ENCODE measurements around the gene ASNSD1. TPM values are rescaled to one million over a fixed set of nuclear protein-coding genes. Genes with fewer than 3 reads are reported as not detected.
A peak's percentile ranks its signal among the peaks of the same experiment; 100 is the strongest.

The ASNSD1 gene
- total and polyA plus RNA-seq, 2 of the 13 experiments (the other 11 are each of a cell fraction or from before 2014, with no cell fraction given) = 35.1 to 96.6 TPM

DNA sequence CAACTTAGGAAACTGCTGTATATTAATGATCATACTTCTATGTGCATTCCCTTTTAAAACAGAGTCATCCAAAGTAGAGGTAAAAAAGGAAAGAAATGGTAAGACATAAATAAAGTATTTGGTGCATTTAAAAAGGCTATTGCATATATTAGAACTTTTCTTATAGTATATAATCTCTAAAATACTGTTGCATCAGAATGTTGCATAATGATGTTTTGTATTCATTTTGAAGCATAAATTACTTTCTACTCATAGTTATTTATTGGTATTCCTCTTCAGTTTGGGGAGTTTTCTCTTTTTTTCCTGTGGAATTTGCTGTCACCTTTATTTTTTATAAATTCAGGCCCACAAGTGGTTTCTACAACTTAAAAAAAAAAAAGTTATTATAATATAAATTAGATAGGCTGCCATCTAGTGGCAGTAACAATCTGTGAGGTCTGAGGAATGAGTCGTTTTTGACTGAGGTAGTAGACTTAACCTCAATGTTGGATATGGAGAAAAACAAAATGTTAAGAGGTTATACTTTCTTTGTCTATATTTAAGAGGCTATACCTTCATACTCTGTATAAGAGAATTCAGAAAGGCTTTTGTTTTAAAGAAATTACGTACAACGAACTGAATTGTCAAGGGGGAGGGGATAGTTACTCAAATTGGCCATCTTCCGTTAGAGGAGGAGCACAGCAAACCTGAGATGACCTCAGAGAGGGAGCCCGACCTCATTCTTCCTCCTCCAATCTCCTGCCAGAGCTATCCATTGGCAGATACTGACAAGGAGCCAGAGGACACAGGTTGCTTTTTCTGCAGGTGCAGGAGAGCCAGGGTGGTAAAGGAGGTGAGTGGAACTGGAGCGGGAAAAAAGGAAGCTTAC, 37.0 kb downstream of the ASNSD1 start (continued):
- TF ChIP-seq, protein P1, sequence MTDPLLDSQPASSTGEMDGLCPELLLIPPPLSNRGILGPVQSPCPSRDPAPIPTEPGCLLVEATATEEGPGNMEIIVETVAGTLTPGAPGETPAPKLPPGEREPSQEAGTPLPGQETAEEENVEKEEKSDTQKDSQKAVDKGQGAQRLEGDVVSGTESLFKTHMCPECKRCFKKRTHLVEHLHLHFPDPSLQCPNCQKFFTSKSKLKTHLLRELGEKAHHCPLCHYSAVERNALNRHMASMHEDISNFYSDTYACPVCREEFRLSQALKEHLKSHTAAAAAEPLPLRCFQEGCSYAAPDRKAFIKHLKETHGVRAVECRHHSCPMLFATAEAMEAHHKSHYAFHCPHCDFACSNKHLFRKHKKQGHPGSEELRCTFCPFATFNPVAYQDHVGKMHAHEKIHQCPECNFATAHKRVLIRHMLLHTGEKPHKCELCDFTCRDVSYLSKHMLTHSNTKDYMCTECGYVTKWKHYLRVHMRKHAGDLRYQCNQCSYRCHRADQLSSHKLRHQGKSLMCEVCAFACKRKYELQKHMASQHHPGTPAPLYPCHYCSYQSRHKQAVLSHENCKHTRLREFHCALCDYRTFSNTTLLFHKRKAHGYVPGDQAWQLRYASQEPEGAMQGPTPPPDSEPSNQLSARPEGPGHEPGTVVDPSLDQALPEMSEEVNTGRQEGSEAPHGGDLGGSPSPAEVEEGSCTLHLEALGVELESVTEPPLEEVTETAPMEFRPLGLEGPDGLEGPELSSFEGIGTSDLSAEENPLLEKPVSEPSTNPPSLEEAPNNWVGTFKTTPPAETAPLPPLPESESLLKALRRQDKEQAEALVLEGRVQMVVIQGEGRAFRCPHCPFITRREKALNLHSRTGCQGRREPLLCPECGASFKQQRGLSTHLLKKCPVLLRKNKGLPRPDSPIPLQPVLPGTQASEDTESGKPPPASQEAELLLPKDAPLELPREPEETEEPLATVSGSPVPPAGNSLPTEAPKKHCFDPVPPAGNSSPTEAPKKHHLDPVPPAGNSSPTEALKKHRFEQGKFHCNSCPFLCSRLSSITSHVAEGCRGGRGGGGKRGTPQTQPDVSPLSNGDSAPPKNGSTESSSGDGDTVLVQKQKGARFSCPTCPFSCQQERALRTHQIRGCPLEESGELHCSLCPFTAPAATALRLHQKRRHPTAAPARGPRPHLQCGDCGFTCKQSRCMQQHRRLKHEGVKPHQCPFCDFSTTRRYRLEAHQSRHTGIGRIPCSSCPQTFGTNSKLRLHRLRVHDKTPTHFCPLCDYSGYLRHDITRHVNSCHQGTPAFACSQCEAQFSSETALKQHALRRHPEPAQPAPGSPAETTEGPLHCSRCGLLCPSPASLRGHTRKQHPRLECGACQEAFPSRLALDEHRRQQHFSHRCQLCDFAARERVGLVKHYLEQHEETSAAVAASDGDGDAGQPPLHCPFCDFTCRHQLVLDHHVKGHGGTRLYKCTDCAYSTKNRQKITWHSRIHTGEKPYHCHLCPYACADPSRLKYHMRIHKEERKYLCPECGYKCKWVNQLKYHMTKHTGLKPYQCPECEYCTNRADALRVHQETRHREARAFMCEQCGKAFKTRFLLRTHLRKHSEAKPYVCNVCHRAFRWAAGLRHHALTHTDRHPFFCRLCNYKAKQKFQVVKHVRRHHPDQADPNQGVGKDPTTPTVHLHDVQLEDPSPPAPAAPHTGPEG (CRISPR knock-in tag; IDR thresholded peaks at IDR 0.05) = no peak
- TF ChIP-seq EZH2 (conservative IDR thresholded peaks at IDR 0.05; ENCODE audit: low read depth, low read length) (no peak), GZF1 (CRISPR knock-in tag; IDR thresholded peaks at IDR 0.05) (no peak), ATRX (CRISPR knock-in tag; IDR thresholded peaks at IDR 0.05; ENCODE audit: borderline replicate concordance) (no peak), RAD51 (IDR thresholded peaks at IDR 0.05; ENCODE audit: borderline replicate concordance) (no peak), ZSCAN12 (CRISPR knock-in tag; IDR thresholded peaks at IDR 0.05) (no peak), ZNF234 (CRISPR knock-in tag; conservative IDR thresholded peaks at IDR 0.05) (no peak), SMC3 (IDR thresholded peaks at IDR 0.05; ENCODE audit: low read length) (peak; percentile 50; the same call in 1 of the 2 replicates), SP4 (CRISPR knock-in tag; IDR thresholded peaks at IDR 0.05) (no peak), ZNF781 (CRISPR knock-in tag; IDR thresholded peaks at IDR 0.05; ENCODE audit: borderline replicate concordance, not compliant biosample characterization) (no peak), YY1 (IDR thresholded peaks at IDR 0.05; ENCODE audit: insufficient read depth, insufficient replicate concordance, low read depth, low read length) (no peak)
- TF ChIP-seq, protein P2, sequence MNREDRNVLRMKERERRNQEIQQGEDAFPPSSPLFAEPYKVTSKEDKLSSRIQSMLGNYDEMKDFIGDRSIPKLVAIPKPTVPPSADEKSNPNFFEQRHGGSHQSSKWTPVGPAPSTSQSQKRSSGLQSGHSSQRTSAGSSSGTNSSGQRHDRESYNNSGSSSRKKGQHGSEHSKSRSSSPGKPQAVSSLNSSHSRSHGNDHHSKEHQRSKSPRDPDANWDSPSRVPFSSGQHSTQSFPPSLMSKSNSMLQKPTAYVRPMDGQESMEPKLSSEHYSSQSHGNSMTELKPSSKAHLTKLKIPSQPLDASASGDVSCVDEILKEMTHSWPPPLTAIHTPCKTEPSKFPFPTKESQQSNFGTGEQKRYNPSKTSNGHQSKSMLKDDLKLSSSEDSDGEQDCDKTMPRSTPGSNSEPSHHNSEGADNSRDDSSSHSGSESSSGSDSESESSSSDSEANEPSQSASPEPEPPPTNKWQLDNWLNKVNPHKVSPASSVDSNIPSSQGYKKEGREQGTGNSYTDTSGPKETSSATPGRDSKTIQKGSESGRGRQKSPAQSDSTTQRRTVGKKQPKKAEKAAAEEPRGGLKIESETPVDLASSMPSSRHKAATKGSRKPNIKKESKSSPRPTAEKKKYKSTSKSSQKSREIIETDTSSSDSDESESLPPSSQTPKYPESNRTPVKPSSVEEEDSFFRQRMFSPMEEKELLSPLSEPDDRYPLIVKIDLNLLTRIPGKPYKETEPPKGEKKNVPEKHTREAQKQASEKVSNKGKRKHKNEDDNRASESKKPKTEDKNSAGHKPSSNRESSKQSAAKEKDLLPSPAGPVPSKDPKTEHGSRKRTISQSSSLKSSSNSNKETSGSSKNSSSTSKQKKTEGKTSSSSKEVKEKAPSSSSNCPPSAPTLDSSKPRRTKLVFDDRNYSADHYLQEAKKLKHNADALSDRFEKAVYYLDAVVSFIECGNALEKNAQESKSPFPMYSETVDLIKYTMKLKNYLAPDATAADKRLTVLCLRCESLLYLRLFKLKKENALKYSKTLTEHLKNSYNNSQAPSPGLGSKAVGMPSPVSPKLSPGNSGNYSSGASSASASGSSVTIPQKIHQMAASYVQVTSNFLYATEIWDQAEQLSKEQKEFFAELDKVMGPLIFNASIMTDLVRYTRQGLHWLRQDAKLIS (CRISPR knock-in tag; IDR thresholded peaks at IDR 0.05) = no peak
- TF ChIP-seq, protein P3, sequence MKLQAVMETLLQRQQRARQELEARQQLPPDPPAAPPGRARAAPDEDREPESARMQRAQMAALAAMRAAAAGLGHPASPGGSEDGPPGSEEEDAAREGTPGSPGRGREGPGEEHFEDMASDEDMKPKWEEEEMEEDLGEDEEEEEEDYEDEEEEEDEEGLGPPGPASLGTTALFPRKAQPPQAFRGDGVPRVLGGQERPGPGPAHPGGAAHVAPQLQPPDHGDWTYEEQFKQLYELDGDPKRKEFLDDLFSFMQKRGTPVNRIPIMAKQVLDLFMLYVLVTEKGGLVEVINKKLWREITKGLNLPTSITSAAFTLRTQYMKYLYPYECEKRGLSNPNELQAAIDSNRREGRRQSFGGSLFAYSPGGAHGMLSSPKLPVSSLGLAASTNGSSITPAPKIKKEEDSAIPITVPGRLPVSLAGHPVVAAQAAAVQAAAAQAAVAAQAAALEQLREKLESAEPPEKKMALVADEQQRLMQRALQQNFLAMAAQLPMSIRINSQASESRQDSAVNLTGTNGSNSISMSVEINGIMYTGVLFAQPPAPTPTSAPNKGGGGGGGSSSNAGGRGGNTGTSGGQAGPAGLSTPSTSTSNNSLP (IDR thresholded peaks at IDR 0.05; ENCODE audit: low read depth, low read length) = peak; percentile 75
- TF ChIP-seq, protein P4, sequence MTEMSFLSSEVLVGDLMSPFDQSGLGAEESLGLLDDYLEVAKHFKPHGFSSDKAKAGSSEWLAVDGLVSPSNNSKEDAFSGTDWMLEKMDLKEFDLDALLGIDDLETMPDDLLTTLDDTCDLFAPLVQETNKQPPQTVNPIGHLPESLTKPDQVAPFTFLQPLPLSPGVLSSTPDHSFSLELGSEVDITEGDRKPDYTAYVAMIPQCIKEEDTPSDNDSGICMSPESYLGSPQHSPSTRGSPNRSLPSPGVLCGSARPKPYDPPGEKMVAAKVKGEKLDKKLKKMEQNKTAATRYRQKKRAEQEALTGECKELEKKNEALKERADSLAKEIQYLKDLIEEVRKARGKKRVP (CRISPR knock-in tag; IDR thresholded peaks at IDR 0.05) = peak in 1 of 2 experiments; percentile 71; a peak in 2 of 4 replicates

Measured in HepG2 (cell line).